Stimulated activated CD4-positive, alpha-beta T cell treated with anti-CD3 and anti-CD28 coated beads, Interleukin-1b, Interleukin-23, amount 100 ng/mL, for 1 hour (primary cell): ENCODE measurements around the gene ADAMTS18.
A peak's percentile ranks its signal among the peaks of the same experiment; 100 is the strongest.
"Not testable (repeated sequence)": the region's sequence is repeated elsewhere in the genome, so short reads cannot be mapped to it uniquely, and the experiment has no call there.

Experiments
- DNase-seq, 2 donors: peaks; one replicate each; pipeline ENCODE4 v3.0.0-alpha.2; 2020; ENCODE audit warnings: low read depth in 2 of 2

ADAMTS18 gene

GRCh38 chr16:77279316-77279715 lies 155.5 kb downstream of the ADAMTS18 start:
- not testable (repeated sequence) for DNase-seq

- DNase-seq, result no peak
These were observed 157.3 kb downstream of the ADAMTS18 start for GRCh38 chr16:77277571-77277970.

GRCh38 chr16:77277141-77277540 lies 157.7 kb downstream of the ADAMTS18 start:
- DNase-seq, result no peak

GRCh38 chr16:77276661-77277060 lies 158.2 kb downstream of the ADAMTS18 start:
- DNase-seq, result no peak

GRCh38 chr16:77275303-77275702 lies 159.5 kb downstream of the ADAMTS18 start:
- not testable (repeated sequence) for DNase-seq

GRCh38 chr16:77273815-77274214 lies 161.0 kb downstream of the ADAMTS18 start:
- DNase-seq, result no peak

- no peak for DNase-seq
These were observed 163.1 kb downstream of the ADAMTS18 start for GRCh38 chr16:77271532-77272426.

GRCh38 chr16:77266185-77266584 lies 168.6 kb downstream of the ADAMTS18 start:
- not testable (repeated sequence) for DNase-seq

- no peak for DNase-seq
These were observed 171.9 kb downstream of the ADAMTS18 start for GRCh38 chr16:77262971-77263370.

GRCh38 chr16:77250400-77250799 lies 184.4 kb downstream of the ADAMTS18 start:
- no peak for DNase-seq

- no peak for DNase-seq
These were observed 188.7 kb downstream of the ADAMTS18 start for GRCh38 chr16:77246150-77246549.

GRCh38 chr16:77242471-77242870 lies 192.4 kb downstream of the ADAMTS18 start:
- DNase-seq, result not testable (repeated sequence)

- no peak for DNase-seq
These were observed 196.2 kb downstream of the ADAMTS18 start for GRCh38 chr16:77238593-77238992.

GRCh38 chr16:77236063-77236511 lies 198.7 kb downstream of the ADAMTS18 start:
- peak; percentile 72 to 79 for DNase-seq

GRCh38 chr16:77234611-77235010 lies 200.2 kb downstream of the ADAMTS18 start:
- no peak for DNase-seq

- no peak for DNase-seq
These were observed 200.9 kb downstream of the ADAMTS18 start for GRCh38 chr16:77233799-77234519.
